ENCODE data around the gene SERPINH1.

- TF ChIP-seq KDM5A (IDR thresholded peaks at IDR 0.05) (no peak), RNF2 (IDR thresholded peaks at IDR 0.05; ENCODE audit: borderline replicate concordance, low read depth) (no peak)
These were observed 14.9 kb upstream of the SERPINH1 start for GRCh38 chr11:75547177-75547576.
